RKO (cell line): ENCODE measurements around the gene FAM151A.

Experiments
- DNase-seq: peaks from one replicate; pipeline ENCODE4 v3.0.0-alpha.2; 2016; ENCODE audit warnings: low spot score

The FAM151A gene

GRCh38 chr1:54604051-54604450 is 19.3 kb downstream of the FAM151A start:
- no peak for DNase-seq

GRCh38 chr1:54603241-54603640 is 20.1 kb downstream of the FAM151A start:
- no peak for DNase-seq

- DNase-seq, result no peak
Observed at GRCh38 chr1:54602554-54602953, 20.8 kb downstream of the FAM151A start.

- DNase-seq, result no peak
Observed at GRCh38 chr1:54601730-54602129, 21.6 kb downstream of the FAM151A start.

- DNase-seq, result no peak
Observed at GRCh38 chr1:54600947-54601721, 22.2 kb downstream of the FAM151A start.

GRCh38 chr1:54599211-54599823 is 24.0 kb downstream of the FAM151A start:
- no peak for DNase-seq

- no peak for DNase-seq
Observed at GRCh38 chr1:54597455-54598030, 25.8 kb downstream of the FAM151A start.

- DNase-seq, result no peak
Observed at GRCh38 chr1:54596756-54597155, 26.6 kb downstream of the FAM151A start.

GRCh38 chr1:54595956-54596498 is 27.3 kb downstream of the FAM151A start:
- no peak for DNase-seq

GRCh38 chr1:54594463-54594862 is 28.9 kb downstream of the FAM151A start:
- no peak for DNase-seq

GRCh38 chr1:54593571-54594160 is 29.7 kb downstream of the FAM151A start:
- DNase-seq, result no peak

GRCh38 chr1:54591127-54591756 is 32.1 kb downstream of the FAM151A start:
- no peak for DNase-seq

- no peak for DNase-seq
Observed at GRCh38 chr1:54588377-54588776, 34.9 kb downstream of the FAM151A start.

- no peak for DNase-seq
Observed at GRCh38 chr1:54585181-54586066, 37.9 kb downstream of the FAM151A start.

- DNase-seq, result no peak
Observed at GRCh38 chr1:54584575-54584974, 38.8 kb downstream of the FAM151A start.

GRCh38 chr1:54583871-54584270 is 39.5 kb downstream of the FAM151A start:
- DNase-seq, result no peak

GRCh38 chr1:54583307-54583686 is 40.0 kb downstream of the FAM151A start:
- DNase-seq, result no peak

- DNase-seq, result no peak
Observed at GRCh38 chr1:54582566-54583306, 40.6 kb downstream of the FAM151A start.

GRCh38 chr1:54581621-54582035 is 41.7 kb downstream of the FAM151A start:
- peak; percentile 41 for DNase-seq

- no peak for DNase-seq
Observed at GRCh38 chr1:54580856-54581550, 42.3 kb downstream of the FAM151A start.
